ENCODE measurements around the gene SHC1.
A peak's percentile ranks its signal among the peaks of the same experiment; 100 is the strongest.

SHC1 gene

DNA sequence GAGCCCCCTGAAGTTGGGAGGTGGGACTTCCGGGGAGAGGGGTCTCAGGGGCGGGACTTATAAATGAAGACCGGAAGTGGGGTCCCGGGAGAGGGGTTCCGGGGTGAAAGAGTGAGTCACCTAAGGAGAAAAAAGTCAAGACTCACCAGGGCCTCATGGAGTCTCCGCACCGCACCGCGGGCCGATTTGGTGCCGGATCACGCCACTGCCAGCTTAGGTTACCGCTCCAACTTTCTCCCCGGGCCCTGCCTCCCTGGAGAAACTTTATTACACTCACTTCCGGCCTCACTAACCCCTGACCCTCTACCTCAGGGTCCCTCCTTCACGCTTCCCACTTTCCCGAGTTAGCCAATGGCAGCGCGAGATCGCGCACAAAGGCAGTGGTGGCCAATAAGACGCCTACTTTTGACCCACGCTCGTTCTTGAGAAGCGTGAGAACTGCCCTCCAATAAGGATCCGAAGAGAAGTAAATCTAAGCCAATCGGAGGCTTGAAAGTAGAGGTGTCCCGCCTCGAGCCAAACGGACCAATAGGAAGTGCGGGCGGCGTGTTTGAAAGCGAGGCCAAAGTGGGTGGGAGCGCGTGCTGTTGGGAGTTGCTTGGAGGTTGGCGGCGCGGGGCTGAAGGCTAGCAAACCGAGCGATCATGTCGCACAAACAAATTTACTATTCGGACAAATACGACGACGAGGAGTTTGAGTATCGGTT lies 3.7 kb upstream of the SHC1 start, which contains the start of gene CKS1B:
Gene CKS1B, plus strand, starts transcription at position 580 of the 706 bp plus-strand sequence. Its CDS starts 65 bp downstream, at position 645.
- TF ChIP-seq GATA2 (IDR thresholded peaks at IDR 0.05; ENCODE audit: low read depth, low read length) (no peak), GATA3 (IDR thresholded peaks at IDR 0.05; ENCODE audit: low read depth, low read length) (no peak)

DNA sequence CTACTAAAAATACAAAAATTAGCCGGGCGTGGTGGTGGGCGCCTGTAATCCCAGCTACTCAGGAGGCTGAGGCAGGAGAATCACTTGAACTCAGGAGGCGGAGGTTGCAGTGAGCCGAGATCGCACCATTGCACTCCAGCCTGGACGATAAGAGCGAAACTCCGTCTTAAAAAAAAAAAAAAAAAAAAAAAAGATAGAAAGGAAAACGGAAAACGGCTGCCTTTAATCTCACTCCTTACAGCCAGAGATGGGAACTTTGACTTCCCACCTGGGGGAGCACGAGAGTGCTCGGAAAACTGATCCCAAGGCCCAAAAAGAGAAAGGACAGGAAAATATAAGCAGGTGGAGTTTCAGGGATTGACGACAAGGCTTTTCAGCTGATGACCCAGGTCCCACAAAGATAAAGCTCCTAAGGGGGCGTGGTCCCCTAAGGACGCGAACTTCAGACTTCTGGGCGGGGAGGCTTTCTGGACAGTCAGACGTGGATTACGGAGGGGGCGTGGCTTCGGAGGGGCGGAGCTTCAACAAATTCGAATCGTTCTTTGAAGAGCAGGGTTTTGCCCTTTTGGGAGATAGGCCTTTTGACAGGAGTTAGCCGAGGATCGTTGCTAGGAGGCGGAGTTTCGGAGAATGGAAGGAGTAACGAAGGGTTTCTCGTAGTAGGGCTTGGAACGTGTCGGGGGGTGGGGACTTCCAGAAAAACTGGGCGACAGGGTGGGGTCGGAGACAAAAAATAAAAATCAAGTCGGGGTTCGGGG lies 3.0 kb upstream of the SHC1 start:
- TF ChIP-seq GATA3 (IDR thresholded peaks at IDR 0.05; ENCODE audit: low read depth, low read length): no peak
- peak; percentile 82 for TF ChIP-seq GATA2 (IDR thresholded peaks at IDR 0.05; ENCODE audit: low read depth, low read length)

DNA sequence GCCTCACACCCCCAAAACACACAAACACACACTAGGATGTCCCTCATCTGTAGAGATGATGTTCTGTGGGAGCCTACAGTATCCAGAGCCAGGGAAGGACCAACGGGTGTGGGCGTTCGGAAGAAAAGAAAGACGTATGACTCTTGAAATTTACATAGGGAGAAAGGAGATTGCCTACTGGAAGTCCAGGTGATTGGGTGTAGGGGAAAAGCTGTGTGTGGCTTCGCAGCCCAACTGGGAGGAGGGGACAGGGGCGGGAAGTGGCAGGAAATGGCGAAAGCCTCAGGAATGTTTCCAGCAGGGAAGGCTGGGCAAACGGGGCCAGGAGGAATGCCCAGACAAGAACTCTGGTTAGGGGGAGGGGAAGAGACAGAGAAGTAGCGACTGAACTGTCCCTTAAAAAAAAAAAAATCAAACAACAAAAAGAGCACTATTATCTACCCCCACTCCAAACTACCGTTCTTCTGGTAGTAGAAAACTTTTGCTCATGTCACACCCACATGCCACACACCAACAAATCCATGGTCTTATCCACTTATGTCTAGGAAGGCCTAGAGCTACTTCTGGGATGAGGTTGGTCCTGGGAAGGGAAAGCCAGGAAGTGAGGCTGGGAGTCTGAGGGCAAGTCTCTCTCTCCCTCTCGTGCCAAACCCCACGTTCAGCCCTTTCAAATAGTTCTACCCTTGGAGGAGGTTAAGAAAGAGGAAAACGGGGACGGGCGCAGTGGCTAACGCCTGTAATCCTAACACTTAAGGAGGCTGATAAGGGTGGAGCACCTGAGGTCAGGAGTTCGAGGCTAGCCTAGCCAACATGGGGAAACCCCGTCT lies 2.2 kb upstream of the SHC1 start:
- TF ChIP-seq GATA2 (IDR thresholded peaks at IDR 0.05; ENCODE audit: low read depth, low read length) (no peak), GATA3 (IDR thresholded peaks at IDR 0.05; ENCODE audit: low read depth, low read length) (no peak)

GRCh38 chr1:154972213-154972516 lies 1.6 kb upstream of the SHC1 start:
- TF ChIP-seq GATA2 (IDR thresholded peaks at IDR 0.05; ENCODE audit: low read depth, low read length) (no peak), GATA3 (IDR thresholded peaks at IDR 0.05; ENCODE audit: low read depth, low read length) (no peak)

- no peak for TF ChIP-seq GATA3 (IDR thresholded peaks at IDR 0.05; ENCODE audit: low read depth, low read length)
- TF ChIP-seq GATA2 (IDR thresholded peaks at IDR 0.05; ENCODE audit: low read depth, low read length): no peak
Measured at GRCh38 chr1:154971341-154971998, 923 bp upstream of the SHC1 start.

DNA sequence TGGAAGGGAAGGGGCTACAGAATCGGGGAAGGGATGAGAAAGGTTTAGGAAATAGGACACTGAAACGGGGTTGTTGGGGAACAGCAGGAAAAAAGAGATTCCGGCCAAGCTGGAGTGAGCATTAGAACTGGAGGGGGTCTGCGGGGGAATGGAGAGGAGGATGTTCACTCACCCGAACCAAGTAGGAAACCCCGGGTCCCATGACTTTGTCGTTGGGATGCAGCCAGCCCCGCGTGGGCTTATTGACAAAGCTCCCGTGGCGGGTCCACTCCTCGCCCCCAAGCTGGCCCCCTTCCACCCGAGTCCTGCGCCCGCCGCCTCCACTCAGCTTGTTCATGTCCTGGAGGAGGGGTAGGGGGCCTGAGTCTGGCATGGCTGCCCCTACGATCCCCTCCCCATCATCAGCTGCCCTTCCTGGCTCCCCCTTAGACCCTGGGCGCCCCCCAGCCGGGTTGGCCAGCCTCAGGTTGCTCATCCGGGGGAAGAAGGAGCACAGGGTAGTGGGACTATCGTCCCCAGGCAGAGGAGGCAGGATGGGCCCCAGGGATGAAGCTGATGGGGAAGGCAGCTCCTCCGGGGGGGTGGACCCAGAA lies 591 bp downstream of the SHC1 start:
- TF ChIP-seq GATA3 (IDR thresholded peaks at IDR 0.05; ENCODE audit: low read depth, low read length): no peak
- no peak for TF ChIP-seq GATA2 (IDR thresholded peaks at IDR 0.05; ENCODE audit: low read depth, low read length)

DNA sequence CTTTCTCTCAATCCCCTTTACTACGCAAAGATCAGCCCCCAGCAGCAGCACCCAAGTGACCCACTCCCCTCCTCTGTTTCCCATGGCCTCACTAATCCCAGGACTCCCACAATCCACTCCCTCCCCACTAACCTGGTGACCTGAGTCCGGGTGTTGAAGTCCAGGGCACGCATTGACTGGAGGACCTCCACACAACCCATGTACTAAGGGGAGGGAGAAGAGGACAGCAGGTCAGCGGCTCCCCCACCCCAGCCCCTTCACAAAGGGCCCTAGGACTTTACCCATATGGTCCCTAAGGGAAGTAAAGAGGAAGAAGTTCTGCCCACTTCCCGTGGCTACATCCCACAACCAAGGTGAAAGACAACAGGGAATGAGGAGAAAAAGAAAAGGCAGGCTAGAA lies 1.3 kb downstream of the SHC1 start:
- TF ChIP-seq GATA2 (IDR thresholded peaks at IDR 0.05; ENCODE audit: low read depth, low read length): no peak
- TF ChIP-seq GATA3 (IDR thresholded peaks at IDR 0.05; ENCODE audit: low read depth, low read length): no peak

DNA sequence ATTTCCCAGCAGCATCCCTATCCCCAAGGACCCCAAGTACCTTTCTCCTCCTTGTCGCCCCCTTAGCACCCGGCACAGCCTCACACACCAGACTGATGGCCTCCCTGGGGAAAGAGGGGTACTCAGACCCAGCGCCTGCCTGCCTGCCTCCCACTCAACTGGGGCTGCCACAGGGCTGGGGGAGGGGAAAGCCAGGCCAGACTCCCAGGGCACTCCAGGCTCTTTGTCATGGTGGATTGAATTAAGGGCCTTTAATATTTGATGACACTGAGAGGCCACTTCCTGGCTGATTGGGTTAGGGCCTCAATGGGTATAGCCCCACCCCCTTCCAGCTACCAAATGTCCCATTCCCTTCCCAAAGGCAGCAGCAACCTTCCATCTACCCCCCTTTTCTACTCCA lies 1.8 kb downstream of the SHC1 start:
- no peak for TF ChIP-seq GATA2 (IDR thresholded peaks at IDR 0.05; ENCODE audit: low read depth, low read length)
- TF ChIP-seq GATA3 (IDR thresholded peaks at IDR 0.05; ENCODE audit: low read depth, low read length): no peak

GRCh38 chr1:154967331-154967950 lies 3.1 kb downstream of the SHC1 start:
- TF ChIP-seq GATA2 (IDR thresholded peaks at IDR 0.05; ENCODE audit: low read depth, low read length): no peak

- TF ChIP-seq GATA3 (IDR thresholded peaks at IDR 0.05; ENCODE audit: low read depth, low read length) (no peak), GATA2 (IDR thresholded peaks at IDR 0.05; ENCODE audit: low read depth, low read length) (no peak)
Measured at GRCh38 chr1:154966111-154966510, 4.4 kb downstream of the SHC1 start.

GRCh38 chr1:154964359-154964758 lies 6.2 kb downstream of the SHC1 start:
- TF ChIP-seq GATA3 (IDR thresholded peaks at IDR 0.05; ENCODE audit: low read depth, low read length) (no peak), GATA2 (IDR thresholded peaks at IDR 0.05; ENCODE audit: low read depth, low read length) (no peak)

GRCh38 chr1:154963643-154964042 lies 6.9 kb downstream of the SHC1 start:
- TF ChIP-seq GATA2 (IDR thresholded peaks at IDR 0.05; ENCODE audit: low read depth, low read length): no peak
- no peak for TF ChIP-seq GATA3 (IDR thresholded peaks at IDR 0.05; ENCODE audit: low read depth, low read length)

GRCh38 chr1:154962795-154963330 lies 7.7 kb downstream of the SHC1 start:
- no peak for TF ChIP-seq GATA3 (IDR thresholded peaks at IDR 0.05; ENCODE audit: low read depth, low read length)
- no peak for TF ChIP-seq GATA2 (IDR thresholded peaks at IDR 0.05; ENCODE audit: low read depth, low read length)

Data from SH-SY5Y (cell line).